ENCODE results near the gene CCL2. TPM values are rescaled to one million over a fixed set of nuclear protein-coding genes. Genes with fewer than 3 reads are reported as not detected.

CCL2 gene
- polyA plus RNA-seq, 3 donors = 1.4 to 44.9 (median 17.7) TPM

DNA sequence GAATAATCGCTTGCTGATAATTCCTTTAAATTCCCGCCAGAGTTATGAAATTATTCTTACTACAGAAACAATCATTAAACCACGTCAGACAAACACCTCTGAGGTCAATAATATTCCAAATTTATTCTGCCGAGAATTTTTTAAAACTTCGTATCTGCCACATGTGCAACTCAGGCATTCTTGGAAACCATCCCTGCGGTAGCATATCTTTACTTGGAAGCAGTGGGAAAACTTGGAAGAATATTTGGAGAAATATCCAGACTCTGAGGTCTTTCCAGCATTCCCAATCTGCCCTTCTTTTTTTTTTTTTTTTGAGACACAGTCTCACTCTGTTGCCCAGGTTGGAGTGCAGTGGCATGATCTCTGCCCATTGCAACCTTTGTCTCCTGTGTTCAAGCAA, 28.5 kb downstream of the CCL2 start:
- H3K27ac ChIP-seq (ENCODE audit: low read depth in 1 of 2, low read length in 2 of 2) = no peak overlapping the region
- H3K9me3 Mint-ChIP-seq = peaks cover 0 to 2% (median 0%) of the 10 kb centered on the region in 7 donors
- no peaks in the 10 kb centered on the region for H3K4me1 ChIP-seq (ENCODE audit: control insufficient read depth in 1 of 2, insufficient read depth in 2 of 2, low read length in 2 of 2)
- H3K4me3 ChIP-seq (replicated peaks in 1 of 3; ENCODE audit: low read depth in 2 of 3, low read length in 3 of 3) = no peak overlapping the region
- H3K36me3 ChIP-seq (replicated peaks in 1 of 2; ENCODE audit: control insufficient read depth in 1 of 2, insufficient read depth in 2 of 2, low read length in 2 of 2) = no peaks in the 10 kb centered on the region
- DNase-seq = no peak
- no peaks in the 10 kb centered on the region for H3K4me1 Mint-ChIP-seq
- no peak overlapping the region for H3K9ac ChIP-seq (ENCODE audit: insufficient read depth, low read length, poor library complexity, severe bottlenecking)
- intact Hi-C loops (cut with micrococcal nuclease) = no loop called here
- H3K79me2 ChIP-seq (ENCODE audit: insufficient read depth, low read length) = no peaks in the 10 kb centered on the region
- no peak overlapping the region for H3K27ac Mint-ChIP-seq
- TF ChIP-seq, protein P1, sequence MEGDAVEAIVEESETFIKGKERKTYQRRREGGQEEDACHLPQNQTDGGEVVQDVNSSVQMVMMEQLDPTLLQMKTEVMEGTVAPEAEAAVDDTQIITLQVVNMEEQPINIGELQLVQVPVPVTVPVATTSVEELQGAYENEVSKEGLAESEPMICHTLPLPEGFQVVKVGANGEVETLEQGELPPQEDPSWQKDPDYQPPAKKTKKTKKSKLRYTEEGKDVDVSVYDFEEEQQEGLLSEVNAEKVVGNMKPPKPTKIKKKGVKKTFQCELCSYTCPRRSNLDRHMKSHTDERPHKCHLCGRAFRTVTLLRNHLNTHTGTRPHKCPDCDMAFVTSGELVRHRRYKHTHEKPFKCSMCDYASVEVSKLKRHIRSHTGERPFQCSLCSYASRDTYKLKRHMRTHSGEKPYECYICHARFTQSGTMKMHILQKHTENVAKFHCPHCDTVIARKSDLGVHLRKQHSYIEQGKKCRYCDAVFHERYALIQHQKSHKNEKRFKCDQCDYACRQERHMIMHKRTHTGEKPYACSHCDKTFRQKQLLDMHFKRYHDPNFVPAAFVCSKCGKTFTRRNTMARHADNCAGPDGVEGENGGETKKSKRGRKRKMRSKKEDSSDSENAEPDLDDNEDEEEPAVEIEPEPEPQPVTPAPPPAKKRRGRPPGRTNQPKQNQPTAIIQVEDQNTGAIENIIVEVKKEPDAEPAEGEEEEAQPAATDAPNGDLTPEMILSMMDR (IDR thresholded peaks at IDR 0.05) = no peak
- WGBS (ENCODE audit: insufficient coverage) = 93% methylated on average over 2 of the region's 6 CpGs
- H3K27me3 ChIP-seq (ENCODE audit: control insufficient read depth in 2 of 2, insufficient read depth in 2 of 2, low read length in 2 of 2) = peaks cover 0 to 5% of the 10 kb centered on the region in 2 donors
- no peaks in the 10 kb centered on the region for H4K20me1 ChIP-seq (ENCODE audit: insufficient read depth, low read length)
- H3K36me3 Mint-ChIP-seq = no peaks in the 10 kb centered on the region
- no peak overlapping the region for H3K4me2 ChIP-seq (replicated peaks; ENCODE audit: extremely low read depth, low read length, poor library complexity, severe bottlenecking)
- H3K9me3 ChIP-seq (replicated peaks in 1 of 2; ENCODE audit: control insufficient read depth in 1 of 2, insufficient read depth in 1 of 2, low read length in 2 of 2) = no peaks in the 10 kb centered on the region
- no peak overlapping the region for H3K4me3 Mint-ChIP-seq
- no peak overlapping the region for H2AFZ ChIP-seq (ENCODE audit: insufficient read depth, low read depth, low read length, poor library complexity, severe bottlenecking)
- peaks cover 5 to 15% (median 10%) of the 10 kb centered on the region in 3 donors for H3K27me3 Mint-ChIP-seq (ENCODE audit: low read depth in 3 of 3)

DNA sequence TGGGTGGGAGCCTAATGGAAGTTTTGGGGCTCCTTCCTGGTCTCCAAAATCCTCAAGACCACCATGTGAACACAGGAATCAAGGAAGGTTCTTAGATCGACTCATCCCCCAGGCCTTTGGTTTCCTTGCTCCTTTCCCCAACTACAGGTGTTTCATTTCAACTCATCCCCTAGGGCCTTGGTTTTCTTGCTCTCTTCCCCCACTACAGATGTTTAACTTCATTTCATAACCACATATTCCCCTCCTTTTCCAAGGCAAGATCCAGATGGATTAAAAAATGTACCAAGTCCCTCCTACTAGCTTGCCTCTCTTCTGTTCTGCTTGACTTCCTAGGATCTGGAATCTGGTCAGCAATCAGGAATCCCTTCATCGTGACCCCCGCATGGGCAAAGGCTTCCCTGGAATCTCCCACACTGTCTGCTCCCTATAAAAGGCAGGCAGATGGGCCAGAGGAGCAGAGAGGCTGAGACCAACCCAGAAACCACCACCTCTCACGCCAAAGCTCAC, 30.3 kb downstream of the CCL2 start, which contains the start of gene CCL11:
TSS of gene CCL11 (plus strand) at position 457 of the 507 bp plus-strand sequence. CDS start 67 bp downstream, outside the sequence.
- Mint-ChIP-seq H3K36me3 (no peaks in the 10 kb centered on the region), H3K4me3 (no peak within 1 kb of the TSS), H3K27ac (no peak within 1 kb of the TSS), H3K9me3 (peaks cover 0 to 2% (median 0%) of the 10 kb centered on the region in 7 donors), H3K27me3 (ENCODE audit: low read depth in 3 of 3) (peaks cover 8 to 23% (median 9%) of the 10 kb centered on the region in 3 donors), H3K4me1 (no peaks in the 10 kb centered on the region)
- H3K4me3 ChIP-seq (replicated peaks in 1 of 3; ENCODE audit: low read depth in 2 of 3, low read length in 3 of 3) = no peak within 1 kb of the TSS
- H3K27ac ChIP-seq (ENCODE audit: low read depth in 1 of 2, low read length in 2 of 2) = no peak within 1 kb of the TSS
- intact Hi-C loops (cut with micrococcal nuclease) = no loop called here
- DNase-seq = no peak
- no peaks in the 10 kb centered on the region for H3K79me2 ChIP-seq (ENCODE audit: insufficient read depth, low read length)
- TF ChIP-seq, protein P1 (IDR thresholded peaks at IDR 0.05) = no peak
- no peak within 1 kb of the TSS for H3K9ac ChIP-seq (ENCODE audit: insufficient read depth, low read length, poor library complexity, severe bottlenecking)
- H3K9me3 ChIP-seq (replicated peaks in 1 of 2; ENCODE audit: control insufficient read depth in 1 of 2, insufficient read depth in 1 of 2, low read length in 2 of 2) = no peaks in the 10 kb centered on the region
- no peaks in the 10 kb centered on the region for H4K20me1 ChIP-seq (ENCODE audit: insufficient read depth, low read length)
- peaks cover 0 to 5% of the 10 kb centered on the region in 2 donors for H3K27me3 ChIP-seq (ENCODE audit: control insufficient read depth in 2 of 2, insufficient read depth in 2 of 2, low read length in 2 of 2)
- WGBS (ENCODE audit: insufficient coverage) = 96% methylated on average over 4 of the region's 4 CpGs
- H3K4me1 ChIP-seq (ENCODE audit: control insufficient read depth in 1 of 2, insufficient read depth in 2 of 2, low read length in 2 of 2) = no peaks in the 10 kb centered on the region
- no peaks in the 10 kb centered on the region for H3K36me3 ChIP-seq (replicated peaks in 1 of 2; ENCODE audit: control insufficient read depth in 1 of 2, insufficient read depth in 2 of 2, low read length in 2 of 2)
- no peak within 1 kb of the TSS for H3K4me2 ChIP-seq (replicated peaks; ENCODE audit: extremely low read depth, low read length, poor library complexity, severe bottlenecking)
- H2AFZ ChIP-seq (ENCODE audit: insufficient read depth, low read depth, low read length, poor library complexity, severe bottlenecking) = no peak within 1 kb of the TSS

Measured in CD14-positive monocyte (primary cell).